Medulla oblongata (tissue), 1 donor: ENCODE data around the gene SNX15.

Experiments used
- DNase-seq: peaks from one replicate; pipeline ENCODE4 v3.0.0-alpha.2; 2015; ENCODE audit errors: extremely low spot score

Gene SNX15

DNA sequence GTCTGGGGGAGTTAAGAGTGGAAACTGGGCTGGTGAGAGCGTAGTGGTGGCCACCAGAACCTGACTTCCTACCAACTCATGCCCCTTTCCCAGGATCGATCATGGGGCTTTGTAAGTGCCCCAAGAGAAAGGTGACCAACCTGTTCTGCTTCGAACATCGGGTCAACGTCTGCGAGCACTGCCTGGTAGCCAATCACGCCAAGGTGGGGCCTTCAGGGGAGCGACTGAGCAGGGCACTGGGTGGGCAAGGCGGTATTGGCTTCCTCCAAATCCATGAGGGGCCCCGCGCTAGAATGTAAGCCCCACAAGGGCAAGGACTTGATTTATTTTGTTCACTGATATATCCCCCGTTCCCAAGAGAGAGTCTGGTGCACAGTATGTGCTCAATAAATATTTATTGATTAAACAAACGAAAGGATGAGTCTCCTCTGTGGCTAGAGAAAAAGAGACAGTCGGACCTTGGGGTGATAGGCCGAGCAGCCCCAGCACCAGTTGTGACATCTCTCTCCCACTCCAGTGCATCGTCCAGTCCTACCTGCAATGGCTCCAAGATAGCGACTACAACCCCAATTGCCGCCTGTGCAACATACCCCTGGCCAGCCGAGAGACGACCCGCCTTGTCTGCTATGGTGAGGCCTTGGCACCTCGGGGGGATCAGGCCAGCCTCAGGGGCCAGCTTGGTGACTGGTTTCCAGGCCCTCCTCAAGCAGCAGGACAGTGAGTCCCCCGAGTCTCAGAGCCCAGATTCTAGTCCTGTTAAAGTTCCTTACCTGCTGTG lies 57.5 kb downstream of the SNX15 start:
- DNase-seq: no peak

- no peak for DNase-seq
Observed at GRCh38 chr11:65085446-65085845, 58.2 kb downstream of the SNX15 start.

- DNase-seq: no peak
Observed at GRCh38 chr11:65086809-65087208, 59.6 kb downstream of the SNX15 start.

GRCh38 chr11:65087216-65087615 lies 60.0 kb downstream of the SNX15 start:
- no peak for DNase-seq

DNA sequence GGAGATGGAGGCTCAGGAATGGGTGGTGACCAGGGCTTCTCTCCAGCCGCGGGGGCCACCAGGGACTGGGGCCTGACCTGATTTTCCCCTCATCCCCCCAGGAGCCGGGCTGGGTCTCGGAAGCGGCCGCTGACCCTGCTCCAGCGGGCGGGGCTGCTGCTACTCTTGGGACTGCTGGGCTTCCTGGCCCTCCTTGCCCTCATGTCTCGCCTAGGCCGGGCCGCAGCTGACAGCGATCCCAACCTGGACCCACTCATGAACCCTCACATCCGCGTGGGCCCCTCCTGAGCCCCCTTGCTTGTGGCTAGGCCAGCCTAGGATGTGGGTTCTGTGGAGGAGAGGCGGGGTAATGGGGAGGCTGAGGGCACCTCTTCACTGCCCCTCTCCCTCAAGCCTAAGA lies 60.6 kb downstream of the SNX15 start:
- DNase-seq: no peak

- no peak for DNase-seq
Observed at GRCh38 chr11:65089621-65090020, 62.4 kb downstream of the SNX15 start.
